Upper lobe of left lung (tissue), 6 donors: ENCODE results near the gene AOAH. TPM values are rescaled to one million over a fixed set of nuclear protein-coding genes. Genes with fewer than 3 reads are reported as not detected.

Source experiments
- ATAC-seq, 2 donors: fragments of 200-7000 bp; cut with Tn5 transposase; one replicate each; pipeline ENCODE4 v1.9.1; 2022; ENCODE audit warnings: mild to moderate bottlenecking in 2 of 2, moderate library complexity in 2 of 2; ENCODE audit not compliant: low FRiP score in 2 of 2
- DNase-seq, 2 donors: peaks; one replicate each; pipeline ENCODE4 v3.0.0-alpha.2; 2019 to 2020
- H3K27ac ChIP-seq, 4 donors: fragments of 200-600 bp; sonication (generic); one replicate each; pipeline ENCODE4 v1.5.1; 2016 to 2019
- H3K27me3 ChIP-seq, 4 donors: fragments of 200-600 bp; sonication (generic); one replicate each; pipeline ENCODE4 v1.5.1; 2017 to 2019
- H3K36me3 ChIP-seq, 4 donors: fragments of 200-600 bp; sonication (generic); one replicate each; pipeline ENCODE4 v1.5.1; 2016 to 2019
- H3K4me1 ChIP-seq, 4 donors: fragments of 200-600 bp; sonication (generic); one replicate each; pipeline ENCODE4 v1.5.1; 2018 to 2019
- H3K4me3 ChIP-seq, 4 donors: fragments of 200-600 bp; sonication (generic); one replicate each; pipeline ENCODE4 v1.5.1; 2017 to 2019; ENCODE audit warnings: mild to moderate bottlenecking in 2 of 4, moderate library complexity in 1 of 4
- H3K9me3 ChIP-seq, 4 donors: fragments of 200-600 bp; sonication (generic); one replicate each; pipeline ENCODE4 v1.5.1; 2018 to 2019
- CTCF ChIP-seq, 6 experiments: fragments of 450-650 bp in 4 of 6; fragments of 200-600 bp in 2 of 6; sonication (generic) in 2 of 6; IDR thresholded peaks; one replicate each; pipeline ENCODE4 v1.5.1; 2016 to 2019; ENCODE audit warnings: antibody characterized with exemption in 6 of 6
- EP300 ChIP-seq, 4 donors: sonication (generic); formaldehyde crosslinking; IDR thresholded peaks; one replicate each; pipeline ENCODE4 v1.5.1; 2017; ENCODE audit warnings: antibody characterized with exemption in 4 of 4, control low read depth in 2 of 4
- POLR2A ChIP-seq, 4 donors: fragments of 450-650 bp; IDR thresholded peaks; one replicate each; pipeline ENCODE4 v1.5.1; 2016 to 2017; ENCODE audit warnings: antibody characterized with exemption in 4 of 4, mild to moderate bottlenecking in 2 of 4
- POLR2AphosphoS5 ChIP-seq, 2 donors: sonication (generic); formaldehyde crosslinking; IDR thresholded peaks; one replicate each; pipeline ENCODE4 v1.5.1; 2017; ENCODE audit warnings: antibody characterized with exemption in 2 of 2
- WGBS, 2 donors: methylation state at CpG; one replicate each; pipeline ENCODE4 v1.1.5; 2017 to 2018; 5-methylcytosine and 5-hydroxymethylcytosine counted together
- total RNA-seq, 6 donors: library from RNA; depleted of rRNA in 4 of 6; stranded (reverse); fragments of >200 nt in 4 of 6; gene quantifications; one replicate each; pipeline versions ENCODE4 v1.1.0 to v1.2.1, GENCODE V29; 2016 to 2021
- donor health status: DM: no; HTN: no; CAD: no; lungs with moderate emphysema.
- donor health status: DM: no; HTN: yes; CAD: no; lungs with severe emphysema.

The AOAH gene
- total RNA-seq, 6 donors from 2014 or later = 18.5 to 36.8 (median 25.7) TPM

DNA sequence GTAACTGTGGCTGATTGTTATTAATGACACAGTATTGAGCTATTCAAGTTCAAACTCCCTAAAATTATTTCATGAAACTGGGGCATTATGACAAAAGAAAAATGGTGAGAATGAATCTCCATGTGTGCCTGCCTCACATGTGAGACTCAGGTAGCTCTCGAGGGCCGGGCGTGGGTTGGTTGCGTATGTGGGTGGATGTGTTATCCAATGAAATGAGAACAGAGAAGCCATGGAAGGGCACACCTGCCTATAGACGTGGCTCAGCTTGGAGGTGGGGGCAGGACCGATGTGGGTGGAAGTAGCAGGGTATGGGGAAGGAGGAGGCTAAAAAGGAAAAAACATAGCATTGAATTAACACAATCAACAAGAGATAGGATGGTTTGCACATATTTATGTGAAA, 96.5 kb downstream of the AOAH start:
- no peak for TF ChIP-seq EP300 (IDR thresholded peaks at IDR 0.05)
- no peak for TF ChIP-seq CTCF (IDR thresholded peaks at IDR 0.05)

GRCh38 chr7:36626111-36626510, 98.2 kb downstream of the AOAH start:
- no peaks in the 10 kb centered on the region for H3K36me3 ChIP-seq
- DNase-seq (no peak), ATAC-seq (no peak)
- TF ChIP-seq EP300 (IDR thresholded peaks at IDR 0.05) (no peak), CTCF (IDR thresholded peaks at IDR 0.05) (no peak), POLR2A (IDR thresholded peaks at IDR 0.05) (no peak)
- no peaks in the 10 kb centered on the region for H3K9me3 ChIP-seq
- H3K4me3 ChIP-seq = no peak overlapping the region
- 54 to 65% methylated on average over 2 of the region's 2 CpGs for WGBS, 2 donors
- peaks cover 0 to 2% (median 0%) of the 10 kb centered on the region in 4 donors for H3K4me1 ChIP-seq
- no peak overlapping the region for H3K27ac ChIP-seq
- no peaks in the 10 kb centered on the region for H3K27me3 ChIP-seq

More for the DNA sequence above, 96.5 kb downstream of the AOAH start:
- Histone ChIP-seq H3K4me3 (no peak overlapping the region), H3K9me3 (no peaks in the 10 kb centered on the region), H3K27me3 (no peaks in the 10 kb centered on the region), H3K36me3 (no peaks in the 10 kb centered on the region), H3K27ac (no peak overlapping the region), H3K4me1 (peaks cover 0 to 2% (median 0%) of the 10 kb centered on the region in 4 donors)
- WGBS, 2 donors = 88 to 92% methylated on average over 6 of the region's 6 CpGs
- ATAC-seq (no peak), DNase-seq (no peak)

DNA sequence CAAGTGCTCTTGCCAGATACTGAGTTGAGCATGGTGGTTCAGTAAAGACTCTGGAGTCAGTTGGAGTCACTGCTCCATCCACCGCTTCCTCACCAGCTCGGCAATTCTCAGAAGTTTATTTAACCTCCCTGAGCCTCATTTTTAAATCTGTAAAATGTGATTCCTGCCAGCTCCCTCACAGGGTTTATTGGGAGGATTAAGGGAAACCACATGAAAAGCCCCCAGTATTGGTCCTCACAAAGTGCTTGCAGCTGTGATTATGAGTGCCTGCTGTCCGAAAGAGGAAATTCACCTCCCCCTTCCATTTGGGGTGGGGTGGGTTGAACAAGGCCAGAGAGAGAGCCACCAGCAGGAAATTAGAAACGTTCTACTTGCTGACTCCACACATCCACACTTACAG, 99.0 kb downstream of the AOAH start:
- no peak overlapping the region for H3K4me3 ChIP-seq
- DNase-seq (no peak), ATAC-seq (no peak)
- no peaks in the 10 kb centered on the region for H3K9me3 ChIP-seq
- no peaks in the 10 kb centered on the region for H3K36me3 ChIP-seq
- TF ChIP-seq EP300 (IDR thresholded peaks at IDR 0.05) (no peak), POLR2AphosphoS5 (IDR thresholded peaks at IDR 0.05) (no peak), POLR2A (IDR thresholded peaks at IDR 0.05) (no peak)
- H3K4me1 ChIP-seq = peaks cover 0 to 2% (median 0%) of the 10 kb centered on the region in 4 donors
- no peak overlapping the region for H3K27ac ChIP-seq
- WGBS, 2 donors = 31 to 56% methylated on average over 4 of the region's 4 CpGs
- H3K27me3 ChIP-seq = no peaks in the 10 kb centered on the region

- peaks cover 0 to 2% (median 0%) of the 10 kb centered on the region in 4 donors for H3K4me1 ChIP-seq
- TF ChIP-seq EP300 (IDR thresholded peaks at IDR 0.05) (no peak), POLR2AphosphoS5 (IDR thresholded peaks at IDR 0.05) (no peak), CTCF (IDR thresholded peaks at IDR 0.05) (no peak), POLR2A (IDR thresholded peaks at IDR 0.05) (no peak)
- ATAC-seq = peak in 1 of 2 donors; percentile 48
- 43 to 49% methylated on average over 1 of the region's 1 CpG for WGBS, 2 donors
- H3K9me3 ChIP-seq = no peaks in the 10 kb centered on the region
- no peak for DNase-seq
- no peaks in the 10 kb centered on the region for H3K27me3 ChIP-seq
- no peak overlapping the region for H3K4me3 ChIP-seq
- H3K36me3 ChIP-seq = no peaks in the 10 kb centered on the region
- no peak overlapping the region for H3K27ac ChIP-seq
Measured at GRCh38 chr7:36623247-36623646, 101.0 kb downstream of the AOAH start.

GRCh38 chr7:36621396-36621795, 102.9 kb downstream of the AOAH start:
- Histone ChIP-seq H3K9me3 (no peaks in the 10 kb centered on the region), H3K4me1 (peaks cover 0 to 2% (median 0%) of the 10 kb centered on the region in 4 donors), H3K36me3 (no peaks in the 10 kb centered on the region), H3K4me3 (no peak overlapping the region), H3K27me3 (no peaks in the 10 kb centered on the region), H3K27ac (no peak overlapping the region)
- DNase-seq = no peak
- WGBS, 2 donors = 51 to 52% methylated on average over 10 of the region's 10 CpGs
- ATAC-seq = no peak
- TF ChIP-seq EP300 (IDR thresholded peaks at IDR 0.05) = no peak
- no peak for TF ChIP-seq POLR2A (IDR thresholded peaks at IDR 0.05)
- no peak for TF ChIP-seq CTCF (IDR thresholded peaks at IDR 0.05)
- TF ChIP-seq POLR2AphosphoS5 (IDR thresholded peaks at IDR 0.05) = no peak
